Measurements from ENCODE around the gene PUM1.

Gene PUM1

GRCh38 chr1:30966690-30967369, 98.7 kb downstream of the PUM1 start:
- WGBS (ENCODE audit: extremely low coverage, insufficient coverage, insufficient read length): 100% methylated on average over 1 of the region's 8 CpGs

GRCh38 chr1:30965924-30966599, 99.5 kb downstream of the PUM1 start:
- Histone ChIP-seq H2AFZ (ENCODE audit: insufficient read depth, low read length, poor library complexity) (no peak overlapping the region), H3K79me2 (ENCODE audit: control insufficient read depth, insufficient read depth, low read length, poor library complexity) (no peaks in the 10 kb centered on the region), H2AK5ac (ENCODE audit: low read length) (no peak overlapping the region), H3K4me3 (ENCODE audit: low read depth, low read length) (no peak overlapping the region), H3K36me3 (ENCODE audit: control insufficient read depth in 1 of 2, insufficient read depth in 2 of 2, low read length in 2 of 2) (peaks cover 18 to 42% of the 10 kb centered on the region in 2 experiments), H3K18ac (ENCODE audit: low read length) (peak overlapping the region; percentile 40), H4K8ac (ENCODE audit: low read depth, low read length) (no peak overlapping the region), H2BK12ac (ENCODE audit: low read length) (no peak overlapping the region), H3K27ac (ENCODE audit: low read depth, low read length) (no peak overlapping the region), H3K4me2 (ENCODE audit: low read length) (no peak overlapping the region), H3K79me1 (ENCODE audit: low read length) (no peaks in the 10 kb centered on the region), H2BK120ac (ENCODE audit: insufficient read depth, low read length, poor library complexity) (no peak overlapping the region), H3K14ac (ENCODE audit: low read length) (no peak overlapping the region), H4K91ac (ENCODE audit: low read depth, low read length) (no peak overlapping the region), H4K12ac (ENCODE audit: low read depth, low read length) (no peak overlapping the region), H3K4me1 (ENCODE audit: control insufficient read depth in 1 of 2, insufficient read depth in 2 of 2, low read length in 2 of 2) (peaks cover 2% of the 10 kb centered on the region in 2 experiments), H3K4ac (ENCODE audit: low read depth, low read length) (no peak overlapping the region), H3K27me3 (ENCODE audit: insufficient read depth, low read length) (no peaks in the 10 kb centered on the region), H3K9ac (ENCODE audit: low read length) (no peak overlapping the region), H3K23ac (ENCODE audit: low read length) (no peak overlapping the region), H2BK5ac (ENCODE audit: low read depth, low read length, poor library complexity) (no peak overlapping the region), H3K9me3 (ENCODE audit: insufficient read depth, low read depth, low read length) (peaks cover 1% of the 10 kb centered on the region)
- WGBS (ENCODE audit: extremely low coverage, insufficient coverage, insufficient read length): no CpG with 5 or more reads among the region's 8 CpGs
- DNase-seq: no peak

More at GRCh38 chr1:30966690-30967369, 98.7 kb downstream of the PUM1 start:
- Histone ChIP-seq H3K4ac (ENCODE audit: low read depth, low read length) (no peak overlapping the region), H2AK5ac (ENCODE audit: low read length) (no peak overlapping the region), H3K27me3 (ENCODE audit: insufficient read depth, low read length) (no peaks in the 10 kb centered on the region), H3K27ac (ENCODE audit: low read depth, low read length) (no peak overlapping the region), H3K79me2 (ENCODE audit: control insufficient read depth, insufficient read depth, low read length, poor library complexity) (peaks cover under 1% of the 10 kb centered on the region), H2BK120ac (ENCODE audit: insufficient read depth, low read length, poor library complexity) (no peak overlapping the region), H3K18ac (ENCODE audit: low read length) (peak overlapping the region; percentile 53), H3K9me3 (ENCODE audit: insufficient read depth, low read depth, low read length) (peaks cover 1% of the 10 kb centered on the region), H3K4me2 (ENCODE audit: low read length) (no peak overlapping the region), H3K79me1 (ENCODE audit: low read length) (no peaks in the 10 kb centered on the region), H2BK5ac (ENCODE audit: low read depth, low read length, poor library complexity) (no peak overlapping the region), H3K4me3 (ENCODE audit: low read depth, low read length) (no peak overlapping the region), H3K4me1 (ENCODE audit: control insufficient read depth in 1 of 2, insufficient read depth in 2 of 2, low read length in 2 of 2) (peaks cover 2% of the 10 kb centered on the region in 2 experiments), H4K8ac (ENCODE audit: low read depth, low read length) (peak overlapping the region; percentile 54), H3K14ac (ENCODE audit: low read length) (no peak overlapping the region), H4K12ac (ENCODE audit: low read depth, low read length) (no peak overlapping the region), H3K9ac (ENCODE audit: low read length) (no peak overlapping the region), H3K36me3 (ENCODE audit: control insufficient read depth in 1 of 2, insufficient read depth in 2 of 2, low read length in 2 of 2) (peaks cover 18 to 38% of the 10 kb centered on the region in 2 experiments), H3K23ac (ENCODE audit: low read length) (peak overlapping the region; percentile 9), H2AFZ (ENCODE audit: insufficient read depth, low read length, poor library complexity) (no peak overlapping the region), H2BK12ac (ENCODE audit: low read length) (no peak overlapping the region), H4K91ac (ENCODE audit: low read depth, low read length) (no peak overlapping the region)
- peak in 1 of 2 donors; percentile 49 for DNase-seq

GRCh38 chr1:30964706-30965105, 100.8 kb downstream of the PUM1 start:
- no peaks in the 10 kb centered on the region for H3K79me2 ChIP-seq (ENCODE audit: control insufficient read depth, insufficient read depth, low read length, poor library complexity)
- peak; percentile 26 to 61 for DNase-seq
- WGBS (ENCODE audit: extremely low coverage, insufficient coverage, insufficient read length): no CpG with 5 or more reads among the region's 7 CpGs

GRCh38 chr1:30962609-30963508, 102.7 kb downstream of the PUM1 start:
- no peak for DNase-seq
- Histone ChIP-seq H4K8ac (ENCODE audit: low read depth, low read length) (no peak overlapping the region), H3K27ac (ENCODE audit: low read depth, low read length) (no peak overlapping the region), H3K79me2 (ENCODE audit: control insufficient read depth, insufficient read depth, low read length, poor library complexity) (no peaks in the 10 kb centered on the region), H4K12ac (ENCODE audit: low read depth, low read length) (no peak overlapping the region), H3K4me1 (ENCODE audit: control insufficient read depth in 1 of 2, insufficient read depth in 2 of 2, low read length in 2 of 2) (peaks cover 2% of the 10 kb centered on the region in 2 experiments), H3K23ac (ENCODE audit: low read length) (no peak overlapping the region), H2BK120ac (ENCODE audit: insufficient read depth, low read length, poor library complexity) (no peak overlapping the region), H3K4me3 (ENCODE audit: low read depth, low read length) (no peak overlapping the region), H2AFZ (ENCODE audit: insufficient read depth, low read length, poor library complexity) (no peak overlapping the region), H3K4me2 (ENCODE audit: low read length) (no peak overlapping the region), H3K9ac (ENCODE audit: low read length) (no peak overlapping the region), H2AK5ac (ENCODE audit: low read length) (no peak overlapping the region), H2BK12ac (ENCODE audit: low read length) (no peak overlapping the region), H4K91ac (ENCODE audit: low read depth, low read length) (no peak overlapping the region), H3K27me3 (ENCODE audit: insufficient read depth, low read length) (no peaks in the 10 kb centered on the region), H3K18ac (ENCODE audit: low read length) (no peak overlapping the region), H2BK5ac (ENCODE audit: low read depth, low read length, poor library complexity) (no peak overlapping the region), H3K14ac (ENCODE audit: low read length) (no peak overlapping the region), H3K36me3 (ENCODE audit: control insufficient read depth in 1 of 2, insufficient read depth in 2 of 2, low read length in 2 of 2) (peaks cover 15 to 37% of the 10 kb centered on the region in 2 experiments), H3K4ac (ENCODE audit: low read depth, low read length) (no peak overlapping the region), H3K79me1 (ENCODE audit: low read length) (no peaks in the 10 kb centered on the region), H3K9me3 (ENCODE audit: insufficient read depth, low read depth, low read length) (peaks cover 1% of the 10 kb centered on the region)
- no CpG with 5 or more reads among the region's 6 CpGs for WGBS (ENCODE audit: extremely low coverage, insufficient coverage, insufficient read length)

More at GRCh38 chr1:30964706-30965105, 100.8 kb downstream of the PUM1 start:
- Histone ChIP-seq H3K18ac (ENCODE audit: low read length) (no peak overlapping the region), H3K4me3 (ENCODE audit: low read depth, low read length) (no peak overlapping the region), H3K4me2 (ENCODE audit: low read length) (no peak overlapping the region), H3K9ac (ENCODE audit: low read length) (no peak overlapping the region), H3K23ac (ENCODE audit: low read length) (no peak overlapping the region), H4K91ac (ENCODE audit: low read depth, low read length) (no peak overlapping the region), H3K79me1 (ENCODE audit: low read length) (no peaks in the 10 kb centered on the region), H3K9me3 (ENCODE audit: insufficient read depth, low read depth, low read length) (peaks cover 1% of the 10 kb centered on the region), H3K4me1 (ENCODE audit: control insufficient read depth in 1 of 2, insufficient read depth in 2 of 2, low read length in 2 of 2) (peaks cover 2% of the 10 kb centered on the region in 2 experiments), H2BK12ac (ENCODE audit: low read length) (no peak overlapping the region), H3K27me3 (ENCODE audit: insufficient read depth, low read length) (no peaks in the 10 kb centered on the region), H2BK120ac (ENCODE audit: insufficient read depth, low read length, poor library complexity) (no peak overlapping the region), H3K27ac (ENCODE audit: low read depth, low read length) (no peak overlapping the region), H4K8ac (ENCODE audit: low read depth, low read length) (no peak overlapping the region), H4K12ac (ENCODE audit: low read depth, low read length) (no peak overlapping the region), H2AK5ac (ENCODE audit: low read length) (no peak overlapping the region), H3K14ac (ENCODE audit: low read length) (no peak overlapping the region), H3K4ac (ENCODE audit: low read depth, low read length) (no peak overlapping the region), H3K36me3 (ENCODE audit: control insufficient read depth in 1 of 2, insufficient read depth in 2 of 2, low read length in 2 of 2) (peaks cover 18 to 41% of the 10 kb centered on the region in 2 experiments), H2AFZ (ENCODE audit: insufficient read depth, low read length, poor library complexity) (no peak overlapping the region), H2BK5ac (ENCODE audit: low read depth, low read length, poor library complexity) (no peak overlapping the region)

Data from trophoblast cell (in vitro differentiated cells and primary cell).